AG10803 (cell line): ENCODE results near the gene NPPA.

Experiments used
- DNase-seq: peaks from one replicate; pipeline ENCODE4 v3.0.0; 2010; ENCODE audit warnings: low read depth
- H3K4me3 ChIP-seq: 2 replicates; pipeline ENCODE4 v1.5.1; 2011; ENCODE audit warnings: mild to moderate bottlenecking, low read length, control low read depth
- CTCF ChIP-seq: conservative IDR thresholded peaks from 2 replicates; pipeline ENCODE4 v1.5.1; 2011; ENCODE audit warnings: mild to moderate bottlenecking, low read length, control low read depth, inconsistent platforms

Gene NPPA

GRCh38 chr1:11873395-11874257 lies 26.0 kb upstream of the NPPA start:
- no peak for TF ChIP-seq CTCF
- H3K4me3 ChIP-seq = no peak overlapping the region
- no peak for DNase-seq

GRCh38 chr1:11872545-11872944 lies 25.0 kb upstream of the NPPA start:
- no peak for TF ChIP-seq CTCF
- DNase-seq = no peak
- H3K4me3 ChIP-seq = no peak overlapping the region

DNA sequence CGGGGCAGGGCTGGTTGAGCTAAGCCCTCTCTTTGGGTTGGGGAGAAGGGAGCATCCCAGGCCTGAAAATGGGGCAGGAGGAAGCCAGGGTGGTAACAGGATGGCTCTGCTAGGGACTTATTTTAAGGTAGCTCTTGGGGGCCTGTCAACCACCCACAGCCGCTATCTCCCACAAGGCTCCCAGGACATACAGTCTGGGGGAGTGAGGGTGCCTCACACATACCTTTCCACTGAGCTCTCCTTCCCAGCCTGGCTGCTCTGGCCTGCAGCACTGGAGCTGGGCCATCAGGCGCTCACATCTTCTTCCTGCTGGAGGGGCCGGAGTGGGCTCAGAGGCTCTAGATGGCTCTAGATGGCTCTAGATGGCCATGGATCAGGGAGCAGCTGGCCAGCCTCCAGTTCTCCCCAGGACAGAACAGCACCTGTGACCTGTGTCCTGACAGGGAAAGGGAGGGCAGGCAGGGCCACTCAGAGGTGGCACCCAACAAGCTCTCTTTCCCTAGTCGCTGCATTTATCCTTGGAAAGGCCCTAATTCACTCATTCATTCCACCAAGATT lies 22.1 kb upstream of the NPPA start:
- H3K4me3 ChIP-seq = no peak overlapping the region
- TF ChIP-seq CTCF = no peak
- DNase-seq = no peak

GRCh38 chr1:11869104-11869503 lies 21.5 kb upstream of the NPPA start:
- no peak for DNase-seq
- H3K4me3 ChIP-seq = no peak overlapping the region
- no peak for TF ChIP-seq CTCF

DNA sequence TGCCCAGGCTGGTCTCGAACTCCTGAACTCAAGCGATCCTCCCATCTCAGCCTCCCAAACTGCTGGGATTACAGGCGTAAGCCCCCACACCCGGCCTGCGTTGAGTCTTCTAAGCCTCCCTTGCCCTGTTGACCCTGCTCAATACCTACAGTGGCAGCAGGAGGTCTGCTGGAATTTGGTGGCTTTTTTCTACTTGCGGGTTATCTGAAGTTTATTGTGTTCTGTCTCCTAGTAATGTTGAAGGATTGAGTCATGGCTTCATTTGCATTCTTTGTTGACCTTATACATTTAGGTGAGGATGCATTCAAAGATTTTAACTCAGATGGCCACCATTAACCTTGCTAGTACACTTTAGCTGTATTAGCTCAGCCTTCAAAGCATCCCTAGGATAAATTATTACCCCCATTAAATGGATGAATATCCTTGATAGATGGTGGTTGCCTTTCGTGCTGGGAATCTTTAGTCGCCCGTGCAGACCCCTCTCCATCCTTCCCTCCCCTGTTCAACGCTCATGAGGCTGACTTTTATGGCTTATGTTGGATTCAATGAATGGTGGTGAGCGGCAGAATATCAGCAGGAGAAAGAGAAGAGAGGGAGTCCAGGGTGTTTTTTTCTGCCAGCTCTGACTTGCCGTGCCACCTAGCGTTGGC lies 20.9 kb upstream of the NPPA start:
- H3K4me3 ChIP-seq = no peak overlapping the region
- no peak for DNase-seq

GRCh38 chr1:11862890-11863289 lies 15.3 kb upstream of the NPPA start:
- H3K4me3 ChIP-seq = no peak overlapping the region
- TF ChIP-seq CTCF = no peak
- DNase-seq = no peak

More for the DNA sequence above, 20.9 kb upstream of the NPPA start:
- TF ChIP-seq CTCF = no peak
